Smooth muscle cell (in vitro differentiated cells): Measurements from ENCODE around the gene LRRC63. TPM values are rescaled to one million over a fixed set of nuclear protein-coding genes. Genes with fewer than 3 reads are reported as not detected.

Source experiments
- DNase-seq: peaks from one replicate; lab custom pipeline; 2025; ENCODE audit not compliant: unreplicated experiment; lab: John Stamatoyannopoulos, UW
- H2AFZ ChIP-seq: fragments of 200-600 bp; sonication (generic); 2 replicates; pipeline ENCODE4 v1.6.0; 2016; ENCODE audit warnings: antibody characterized with exemption, low read depth, mild to moderate bottlenecking
- H3F3A ChIP-seq: fragments of 200-600 bp; sonication (generic); 2 replicates; pipeline ENCODE4 v1.6.0; 2017; ENCODE audit warnings: antibody characterized with exemption, low read depth
- H3K27ac ChIP-seq: fragments of 200-600 bp; sonication (generic); 2 replicates; pipeline ENCODE4 v1.5.1; 2016; ENCODE audit warnings: low read depth, mild to moderate bottlenecking
- H3K27me3 ChIP-seq: fragments of 200-600 bp; sonication (generic); 2 replicates; pipeline ENCODE4 v1.6.1; 2016; ENCODE audit warnings: low read depth, mild to moderate bottlenecking
- H3K36me3 ChIP-seq: fragments of 200-600 bp; sonication (generic); 2 replicates; pipeline ENCODE4 v1.5.1; 2016; ENCODE audit warnings: low read depth
- H3K4me1 ChIP-seq: fragments of 200-600 bp; sonication (generic); 2 replicates; pipeline ENCODE4 v1.5.1; 2016; ENCODE audit warnings: low read depth
- H3K4me2 ChIP-seq: fragments of 200-600 bp; sonication (generic); 2 replicates; pipeline ENCODE4 v1.6.0; 2016; ENCODE audit warnings: mild to moderate bottlenecking
- H3K4me3 ChIP-seq: fragments of 200-600 bp; sonication (generic); 2 replicates; pipeline ENCODE4 v1.5.1; 2016; ENCODE audit warnings: mild to moderate bottlenecking
- H3K79me2 ChIP-seq: fragments of 200-600 bp; sonication (generic); 2 replicates; pipeline ENCODE4 v1.6.0; 2016; ENCODE audit warnings: low read depth, mild to moderate bottlenecking
- H3K9ac ChIP-seq: fragments of 200-600 bp; sonication (generic); 2 replicates; pipeline ENCODE4 v1.6.0; 2016; ENCODE audit warnings: low read depth
- H3K9me3 ChIP-seq: fragments of 200-600 bp; sonication (generic); replicated peaks from 2 replicates; pipeline ENCODE4 v1.5.1; 2016; ENCODE audit warnings: low read depth
- H4K20me1 ChIP-seq: fragments of 200-600 bp; sonication (generic); 2 replicates; pipeline ENCODE4 v1.6.0; 2016; ENCODE audit warnings: low read depth
- WGBS: methylation state at CpG from one replicate; pipeline ENCODE4 v1.1.7; 2016; ENCODE audit warnings: low lambda C conversion rate; 5-methylcytosine and 5-hydroxymethylcytosine counted together
- polyA plus RNA-seq: library from polyadenylated mRNA; unstranded; fragments of >200 nt; fragmentation: Nextera tagmentation; extraction: Ambion mirVana; gene quantifications from 2 replicates; pipeline ENCODE4 v1.2.1, GENCODE V29; 2016
- total RNA-seq: library from RNA; depleted of rRNA; stranded (reverse); fragments of >200 nt; gene quantifications from 2 replicates; pipeline ENCODE4 v1.2.3, GENCODE V29; 2014
- TF ChIP-seq, protein P1 (sequence below): fragments of 200-600 bp; sonication (generic); IDR thresholded peaks from 2 replicates; pipeline ENCODE4 v1.5.1; 2017; ENCODE audit warnings: borderline replicate concordance, mild to moderate bottlenecking, antibody characterized with exemption; ENCODE audit not compliant: insufficient read depth, poor library complexity, severe bottlenecking

The LRRC63 gene
- total and polyA plus RNA-seq, 2 experiments from 2014 or later, result 0.16 TPM; not detected in 1

DNA sequence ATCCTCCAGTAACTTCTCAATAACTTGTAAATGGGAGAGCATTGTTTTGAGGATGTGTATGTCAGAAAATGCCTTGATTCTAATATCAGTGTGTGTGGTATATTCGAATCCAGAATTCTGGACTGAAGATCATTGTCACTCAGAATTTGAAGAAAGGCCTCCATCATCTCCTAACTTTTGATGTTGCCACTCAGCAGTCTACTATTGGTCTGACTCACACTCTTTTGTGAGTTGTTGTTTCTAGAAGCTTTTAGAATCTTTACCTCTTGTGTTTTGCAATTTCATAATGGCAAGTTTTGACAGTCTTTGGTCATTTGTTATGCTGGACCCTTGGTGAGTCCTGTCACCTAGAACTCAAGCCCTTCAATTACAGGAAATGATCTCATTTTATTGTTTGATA is 98.3 kb downstream of the LRRC63 start:
- Histone ChIP-seq H3F3A (no peaks in the 10 kb centered on the region), H3K9ac (no peak overlapping the region), H3K27me3 (no peaks in the 10 kb centered on the region), H3K4me3 (no peak overlapping the region), H3K4me2 (no peak overlapping the region), H3K4me1 (no peaks in the 10 kb centered on the region), H3K79me2 (no peaks in the 10 kb centered on the region), H3K27ac (no peak overlapping the region), H3K36me3 (no peaks in the 10 kb centered on the region), H4K20me1 (no peaks in the 10 kb centered on the region), H3K9me3 (no peaks in the 10 kb centered on the region), H2AFZ (no peak overlapping the region)
- no peak for DNase-seq
- TF ChIP-seq, protein P1, sequence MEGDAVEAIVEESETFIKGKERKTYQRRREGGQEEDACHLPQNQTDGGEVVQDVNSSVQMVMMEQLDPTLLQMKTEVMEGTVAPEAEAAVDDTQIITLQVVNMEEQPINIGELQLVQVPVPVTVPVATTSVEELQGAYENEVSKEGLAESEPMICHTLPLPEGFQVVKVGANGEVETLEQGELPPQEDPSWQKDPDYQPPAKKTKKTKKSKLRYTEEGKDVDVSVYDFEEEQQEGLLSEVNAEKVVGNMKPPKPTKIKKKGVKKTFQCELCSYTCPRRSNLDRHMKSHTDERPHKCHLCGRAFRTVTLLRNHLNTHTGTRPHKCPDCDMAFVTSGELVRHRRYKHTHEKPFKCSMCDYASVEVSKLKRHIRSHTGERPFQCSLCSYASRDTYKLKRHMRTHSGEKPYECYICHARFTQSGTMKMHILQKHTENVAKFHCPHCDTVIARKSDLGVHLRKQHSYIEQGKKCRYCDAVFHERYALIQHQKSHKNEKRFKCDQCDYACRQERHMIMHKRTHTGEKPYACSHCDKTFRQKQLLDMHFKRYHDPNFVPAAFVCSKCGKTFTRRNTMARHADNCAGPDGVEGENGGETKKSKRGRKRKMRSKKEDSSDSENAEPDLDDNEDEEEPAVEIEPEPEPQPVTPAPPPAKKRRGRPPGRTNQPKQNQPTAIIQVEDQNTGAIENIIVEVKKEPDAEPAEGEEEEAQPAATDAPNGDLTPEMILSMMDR, result no peak
- WGBS, result 96% methylated on average over 1 of the region's 1 CpG

DNA sequence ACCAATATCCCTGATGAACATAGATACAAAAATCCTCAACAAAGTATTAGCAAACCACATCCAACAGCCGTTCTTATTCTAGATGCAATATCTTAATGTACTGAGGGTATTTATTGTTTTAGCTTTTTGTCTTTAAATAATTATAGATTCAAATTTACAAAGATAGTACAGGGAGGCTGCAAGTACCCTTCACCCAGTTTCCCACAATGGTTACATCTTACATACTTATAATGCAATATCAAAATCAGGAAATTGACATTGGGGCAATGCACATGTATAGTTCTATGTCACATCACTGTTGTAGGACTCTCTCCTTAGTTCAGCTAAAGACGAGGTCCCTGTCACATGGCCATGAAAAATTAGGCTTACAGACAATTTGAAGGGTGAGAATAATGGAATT is 99.5 kb downstream of the LRRC63 start:
- TF ChIP-seq, protein P1, result no peak
- Histone ChIP-seq H3K9me3 (no peaks in the 10 kb centered on the region), H4K20me1 (no peaks in the 10 kb centered on the region), H3K4me1 (no peaks in the 10 kb centered on the region), H3F3A (no peaks in the 10 kb centered on the region), H3K36me3 (no peaks in the 10 kb centered on the region), H3K4me2 (no peak overlapping the region), H3K27me3 (no peaks in the 10 kb centered on the region), H3K4me3 (no peak overlapping the region), H3K79me2 (no peaks in the 10 kb centered on the region), H3K27ac (no peak overlapping the region), H2AFZ (no peak overlapping the region), H3K9ac (no peak overlapping the region)
- no peak for DNase-seq
- 99% methylated on average over 2 of the region's 2 CpGs for WGBS

DNA sequence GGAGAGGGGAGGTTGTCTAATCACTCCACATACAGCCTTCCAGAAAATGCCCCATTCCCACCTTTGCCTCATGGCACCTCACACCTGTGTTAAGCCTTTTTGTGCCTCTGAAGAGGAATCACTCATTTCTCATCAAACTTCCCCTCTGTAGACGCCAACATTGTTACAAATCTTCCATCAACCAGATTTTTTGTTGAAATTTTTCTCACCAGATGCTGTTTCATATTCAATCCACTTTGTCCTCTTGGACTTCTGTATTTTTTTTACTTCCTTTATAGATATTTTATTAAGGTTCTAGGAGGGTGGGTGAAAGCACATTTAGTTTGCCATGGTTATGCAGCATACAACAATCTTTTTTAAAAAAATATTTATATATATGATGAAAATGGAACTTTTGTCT is 101.3 kb downstream of the LRRC63 start:
- H3K27ac ChIP-seq, result no peak overlapping the region
- no peak overlapping the region for H2AFZ ChIP-seq
- TF ChIP-seq, protein P1, result no peak
- WGBS, result 94% methylated on average over 1 of the region's 1 CpG
- H3K79me2 ChIP-seq, result no peaks in the 10 kb centered on the region
- H3K36me3 ChIP-seq, result no peaks in the 10 kb centered on the region
- no peaks in the 10 kb centered on the region for H3K27me3 ChIP-seq
- DNase-seq, result no peak
- H3K9ac ChIP-seq, result no peak overlapping the region
- no peaks in the 10 kb centered on the region for H3K4me1 ChIP-seq
- H3K9me3 ChIP-seq, result no peaks in the 10 kb centered on the region
- H3K4me2 ChIP-seq, result no peak overlapping the region
- no peak overlapping the region for H3K4me3 ChIP-seq
- no peaks in the 10 kb centered on the region for H3F3A ChIP-seq
- no peaks in the 10 kb centered on the region for H4K20me1 ChIP-seq

DNA sequence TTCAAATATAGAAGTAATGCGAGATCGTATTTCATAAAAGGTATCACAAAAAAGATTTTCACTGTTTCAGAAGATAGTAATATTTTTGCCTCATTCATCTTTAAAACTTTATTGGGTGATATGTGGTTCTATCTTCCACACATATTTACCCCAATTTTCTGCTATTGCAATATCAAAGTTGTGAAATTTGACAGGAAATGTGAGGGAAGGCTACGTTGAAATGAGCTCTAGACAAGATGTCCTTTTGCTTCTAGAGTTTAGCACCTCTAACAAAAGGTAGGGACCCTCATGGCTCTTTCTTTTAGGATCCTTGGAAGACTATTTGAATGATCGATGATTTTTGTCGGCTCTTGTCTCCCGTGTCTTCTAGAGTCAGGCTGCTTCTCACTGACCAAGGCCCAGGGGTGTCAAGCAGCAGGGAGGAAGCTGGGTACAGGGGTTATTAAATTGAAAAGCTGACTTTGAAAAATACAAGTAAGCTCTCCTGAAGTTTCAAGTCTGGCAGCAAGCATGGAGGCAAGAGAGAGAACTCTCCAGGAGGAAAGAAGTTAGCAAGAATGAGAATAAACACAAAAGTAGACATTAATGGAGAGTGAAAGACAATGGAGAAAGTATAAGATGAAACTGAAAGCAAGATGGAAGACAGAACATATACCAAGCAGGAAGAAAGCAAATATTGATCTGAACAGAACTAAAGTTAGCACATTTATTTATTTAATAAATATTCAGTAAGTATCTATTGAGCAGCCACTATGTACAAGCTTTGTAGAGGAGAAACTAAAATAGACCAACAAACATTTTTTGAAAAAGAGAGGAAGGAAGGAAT is 101.9 kb downstream of the LRRC63 start:
- no peaks in the 10 kb centered on the region for H3K4me1 ChIP-seq
- no peaks in the 10 kb centered on the region for H3K27me3 ChIP-seq
- H3K36me3 ChIP-seq, result no peaks in the 10 kb centered on the region
- H2AFZ ChIP-seq, result no peak overlapping the region
- H3F3A ChIP-seq, result no peaks in the 10 kb centered on the region
- H3K9me3 ChIP-seq, result no peaks in the 10 kb centered on the region
- 84% methylated on average over 6 of the region's 6 CpGs for WGBS
- H3K9ac ChIP-seq, result no peak overlapping the region
- H4K20me1 ChIP-seq, result no peaks in the 10 kb centered on the region
- no peak overlapping the region for H3K4me2 ChIP-seq
- no peaks in the 10 kb centered on the region for H3K79me2 ChIP-seq
- TF ChIP-seq, protein P1, result no peak
- H3K27ac ChIP-seq, result no peak overlapping the region
- no peak overlapping the region for H3K4me3 ChIP-seq
- no peak for DNase-seq
